Measurements from ENCODE around the gene ELMO1.

GRCh38 chr7:37471619-37472018, 23.0 kb upstream of the ELMO1 start:
- no peak for TF ChIP-seq POLR2A (IDR thresholded peaks at IDR 0.05; ENCODE audit: low read depth)
- TF ChIP-seq CTCF (IDR thresholded peaks at IDR 0.05), result no peak
